Astrocyte (in vitro differentiated cells and primary cell): ENCODE data around the gene CBLC.

ENCODE experiments used
- EZH2 ChIP-seq: IDR thresholded peaks from 2 replicates; pipeline ENCODE4 v1.6.1; 2012; ENCODE audit warnings: mild to moderate bottlenecking, low read length, inconsistent platforms; ENCODE audit not compliant: insufficient read depth
- TF ChIP-seq, protein P1 (sequence below): IDR thresholded peaks from 2 replicates; pipeline ENCODE4 v1.5.1; 2011; ENCODE audit warnings: low read depth, mild to moderate bottlenecking, inconsistent platforms, low read length, moderate library complexity; ENCODE audit not compliant: insufficient read depth

DNA sequence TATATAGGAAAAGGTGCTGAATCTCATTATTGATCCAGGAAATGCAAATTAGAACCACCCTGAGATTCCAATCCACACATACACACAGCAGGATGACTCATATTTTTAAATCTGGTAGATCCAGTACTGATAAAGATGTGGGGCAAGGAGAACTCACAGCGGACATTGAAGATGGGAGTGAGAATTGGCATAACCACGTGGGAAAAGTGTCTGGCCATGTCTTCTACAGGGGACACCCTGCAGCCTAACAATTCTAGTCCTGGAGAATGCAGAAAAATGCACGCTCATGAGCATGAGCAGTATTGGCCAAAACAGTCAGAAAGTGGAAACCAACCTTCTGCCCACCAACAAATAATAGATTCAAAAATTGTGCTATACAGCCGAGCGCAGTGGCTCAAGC lies 42.7 kb upstream of the CBLC start:
- TF ChIP-seq EZH2: no peak
- TF ChIP-seq, protein P1, sequence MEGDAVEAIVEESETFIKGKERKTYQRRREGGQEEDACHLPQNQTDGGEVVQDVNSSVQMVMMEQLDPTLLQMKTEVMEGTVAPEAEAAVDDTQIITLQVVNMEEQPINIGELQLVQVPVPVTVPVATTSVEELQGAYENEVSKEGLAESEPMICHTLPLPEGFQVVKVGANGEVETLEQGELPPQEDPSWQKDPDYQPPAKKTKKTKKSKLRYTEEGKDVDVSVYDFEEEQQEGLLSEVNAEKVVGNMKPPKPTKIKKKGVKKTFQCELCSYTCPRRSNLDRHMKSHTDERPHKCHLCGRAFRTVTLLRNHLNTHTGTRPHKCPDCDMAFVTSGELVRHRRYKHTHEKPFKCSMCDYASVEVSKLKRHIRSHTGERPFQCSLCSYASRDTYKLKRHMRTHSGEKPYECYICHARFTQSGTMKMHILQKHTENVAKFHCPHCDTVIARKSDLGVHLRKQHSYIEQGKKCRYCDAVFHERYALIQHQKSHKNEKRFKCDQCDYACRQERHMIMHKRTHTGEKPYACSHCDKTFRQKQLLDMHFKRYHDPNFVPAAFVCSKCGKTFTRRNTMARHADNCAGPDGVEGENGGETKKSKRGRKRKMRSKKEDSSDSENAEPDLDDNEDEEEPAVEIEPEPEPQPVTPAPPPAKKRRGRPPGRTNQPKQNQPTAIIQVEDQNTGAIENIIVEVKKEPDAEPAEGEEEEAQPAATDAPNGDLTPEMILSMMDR: no peak
